Uterus (tissue), 2 donors: Measurements from ENCODE around the gene TAPT1.

Experiments
- CTCF ChIP-seq, 4 experiments: fragments of 200-600 bp in 2 of 4; fragments of 450-650 bp in 2 of 4; sonication (generic) in 2 of 4; IDR thresholded peaks; one replicate each; pipeline ENCODE4 v1.5.1; 2016 to 2019; ENCODE audit warnings: antibody characterized with exemption in 4 of 4, mild to moderate bottlenecking in 2 of 4, moderate library complexity in 1 of 4
- POLR2A ChIP-seq, 2 donors: fragments of 450-650 bp; IDR thresholded peaks; one replicate each; pipeline ENCODE4 v1.6.1; 2016; ENCODE audit warnings: antibody characterized with exemption in 2 of 2, mild to moderate bottlenecking in 1 of 2, moderate library complexity in 1 of 2

DNA sequence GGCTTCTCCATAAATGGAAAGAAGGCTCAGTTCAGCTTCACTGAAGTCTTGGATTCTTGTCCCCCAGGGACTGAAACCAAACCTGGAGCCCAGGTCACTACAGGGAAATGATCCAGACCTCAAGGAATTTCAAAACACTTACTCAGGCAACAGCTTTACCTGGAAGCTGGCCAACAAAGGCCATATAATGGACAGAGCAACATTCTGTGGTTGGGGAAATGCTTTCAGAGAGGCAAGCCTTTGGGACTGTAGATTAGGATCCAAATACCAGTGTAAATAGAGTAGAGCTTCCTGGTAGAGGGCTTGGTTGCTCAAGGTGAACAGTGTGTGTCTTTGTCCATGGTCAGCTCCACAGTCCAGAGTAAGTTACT is 85.4 kb downstream of the TAPT1 start:
- no peak for TF ChIP-seq CTCF (IDR thresholded peaks at IDR 0.05)
- TF ChIP-seq POLR2A (IDR thresholded peaks at IDR 0.05), result no peak
